ENCODE measurements around the gene ZNF429. TPM values are rescaled to one million over a fixed set of nuclear protein-coding genes. Genes with fewer than 3 reads are reported as not detected.
A peak's percentile ranks its signal among the peaks of the same experiment; 100 is the strongest.
"Not testable (repeated sequence)": the region's sequence is repeated elsewhere in the genome, so short reads cannot be mapped to it uniquely, and the experiment has no call there.

ZNF429 gene
- total and polyA plus RNA-seq, 2 experiments from 2014 or later = 12.8 to 19.9 TPM

DNA sequence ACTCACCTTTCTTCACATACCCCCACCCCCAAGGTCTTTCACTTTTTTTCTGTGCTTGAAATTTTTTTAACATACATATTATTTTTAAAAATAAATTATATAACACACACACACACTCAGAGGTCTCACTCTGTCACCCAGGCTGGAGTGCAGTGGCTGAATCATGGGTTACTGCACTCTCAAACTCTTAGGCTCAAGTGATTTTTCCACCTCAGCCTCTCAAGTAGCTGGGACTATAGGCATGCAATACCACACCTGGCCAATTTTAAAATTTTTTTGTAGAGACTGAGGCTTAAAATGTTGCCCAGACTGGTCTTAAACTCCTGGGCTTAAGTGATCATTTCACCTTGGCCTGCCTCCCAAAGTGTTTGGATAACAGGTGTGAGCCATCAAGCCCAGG is 32.9 kb upstream of the ZNF429 start:
- DNase-seq (ENCODE audit: low spot score) = no peak
- H3K4me3 ChIP-seq = no peak overlapping the region
- H3K27ac ChIP-seq = no peak overlapping the region
- no peaks in the 10 kb centered on the region for H3K9me3 ChIP-seq (ENCODE audit: low read depth)
- H3K4me2 ChIP-seq = no peak overlapping the region
- TF ChIP-seq EZH2 (IDR thresholded peaks at IDR 0.05; ENCODE audit: borderline replicate concordance) (no peak), EZH2phosphoT487 (IDR thresholded peaks at IDR 0.05; ENCODE audit: low read depth, severe bottlenecking, unreplicated experiment) (no peak)
- TF ChIP-seq, protein P1, sequence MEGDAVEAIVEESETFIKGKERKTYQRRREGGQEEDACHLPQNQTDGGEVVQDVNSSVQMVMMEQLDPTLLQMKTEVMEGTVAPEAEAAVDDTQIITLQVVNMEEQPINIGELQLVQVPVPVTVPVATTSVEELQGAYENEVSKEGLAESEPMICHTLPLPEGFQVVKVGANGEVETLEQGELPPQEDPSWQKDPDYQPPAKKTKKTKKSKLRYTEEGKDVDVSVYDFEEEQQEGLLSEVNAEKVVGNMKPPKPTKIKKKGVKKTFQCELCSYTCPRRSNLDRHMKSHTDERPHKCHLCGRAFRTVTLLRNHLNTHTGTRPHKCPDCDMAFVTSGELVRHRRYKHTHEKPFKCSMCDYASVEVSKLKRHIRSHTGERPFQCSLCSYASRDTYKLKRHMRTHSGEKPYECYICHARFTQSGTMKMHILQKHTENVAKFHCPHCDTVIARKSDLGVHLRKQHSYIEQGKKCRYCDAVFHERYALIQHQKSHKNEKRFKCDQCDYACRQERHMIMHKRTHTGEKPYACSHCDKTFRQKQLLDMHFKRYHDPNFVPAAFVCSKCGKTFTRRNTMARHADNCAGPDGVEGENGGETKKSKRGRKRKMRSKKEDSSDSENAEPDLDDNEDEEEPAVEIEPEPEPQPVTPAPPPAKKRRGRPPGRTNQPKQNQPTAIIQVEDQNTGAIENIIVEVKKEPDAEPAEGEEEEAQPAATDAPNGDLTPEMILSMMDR (IDR thresholded peaks at IDR 0.05; ENCODE audit: poor library complexity) = no peak
- H3K27me3 ChIP-seq = no peaks in the 10 kb centered on the region
- no peaks in the 10 kb centered on the region for H3K79me2 ChIP-seq
- H3K4me1 ChIP-seq (ENCODE audit: insufficient read depth) = no peaks in the 10 kb centered on the region
- no peaks in the 10 kb centered on the region for H4K20me1 ChIP-seq (ENCODE audit: insufficient read depth, poor library complexity, severe bottlenecking)
- no peak overlapping the region for H2AFZ ChIP-seq
- no peaks in the 10 kb centered on the region for H3K36me3 ChIP-seq (replicated peaks; ENCODE audit: insufficient read depth, low read depth)
- no peaks in the 10 kb centered on the region for H3K9me2 ChIP-seq (replicated peaks; ENCODE audit: insufficient read depth)

DNA sequence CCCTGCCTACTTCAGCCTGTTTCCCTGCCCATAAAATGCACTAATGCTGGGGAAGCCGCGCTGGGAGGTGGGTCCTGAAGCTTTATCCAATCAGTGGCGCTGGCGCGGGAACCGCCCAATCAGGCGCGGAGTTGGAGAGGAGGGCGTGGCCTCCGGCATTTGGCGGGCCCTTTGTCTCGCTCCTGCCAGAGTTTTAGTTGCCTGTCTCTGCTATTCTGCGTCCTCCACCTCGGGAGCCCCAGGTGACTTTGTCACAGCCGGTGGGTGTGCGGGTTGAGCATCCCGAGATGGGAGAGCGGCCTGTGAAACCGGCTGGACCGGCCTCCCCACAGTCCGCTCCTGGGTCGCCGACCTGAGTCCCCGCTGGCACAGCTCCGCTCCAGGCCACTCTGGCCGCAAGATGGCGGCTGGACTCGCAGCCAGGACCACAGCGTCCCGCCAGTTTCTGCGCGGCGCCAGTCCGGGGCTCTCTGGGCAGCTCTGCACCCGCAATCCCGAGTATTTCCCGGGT is 30.7 kb upstream of the ZNF429 start:
- H4K20me1 ChIP-seq (ENCODE audit: insufficient read depth, poor library complexity, severe bottlenecking) = no peaks in the 10 kb centered on the region
- peak overlapping the region; percentile 79 for H3K4me2 ChIP-seq
- no peaks in the 10 kb centered on the region for H3K9me2 ChIP-seq (replicated peaks; ENCODE audit: insufficient read depth)
- H3K36me3 ChIP-seq (replicated peaks; ENCODE audit: insufficient read depth, low read depth) = no peaks in the 10 kb centered on the region
- peak overlapping the region; percentile 75 for H2AFZ ChIP-seq
- H3K79me2 ChIP-seq = no peaks in the 10 kb centered on the region
- H3K4me3 ChIP-seq = peak overlapping the region; percentile 24
- H3K27ac ChIP-seq = no peak overlapping the region
- TF ChIP-seq, protein P1 (IDR thresholded peaks at IDR 0.05; ENCODE audit: poor library complexity) = peak; percentile 9
- TF ChIP-seq EZH2 (IDR thresholded peaks at IDR 0.05; ENCODE audit: borderline replicate concordance) = no peak
- no peak for TF ChIP-seq EZH2phosphoT487 (IDR thresholded peaks at IDR 0.05; ENCODE audit: low read depth, severe bottlenecking, unreplicated experiment)
- WGBS (ENCODE audit: low lambda C conversion rate, missing lambda C conversion rate) = 27% methylated on average over 37 of the region's 37 CpGs
- no peaks in the 10 kb centered on the region for H3K9me3 ChIP-seq (ENCODE audit: low read depth)
- DNase-seq (ENCODE audit: low spot score) = peak; percentile 87
- no peaks in the 10 kb centered on the region for H3K27me3 ChIP-seq
- H3K4me1 ChIP-seq (ENCODE audit: insufficient read depth) = no peaks in the 10 kb centered on the region

DNA sequence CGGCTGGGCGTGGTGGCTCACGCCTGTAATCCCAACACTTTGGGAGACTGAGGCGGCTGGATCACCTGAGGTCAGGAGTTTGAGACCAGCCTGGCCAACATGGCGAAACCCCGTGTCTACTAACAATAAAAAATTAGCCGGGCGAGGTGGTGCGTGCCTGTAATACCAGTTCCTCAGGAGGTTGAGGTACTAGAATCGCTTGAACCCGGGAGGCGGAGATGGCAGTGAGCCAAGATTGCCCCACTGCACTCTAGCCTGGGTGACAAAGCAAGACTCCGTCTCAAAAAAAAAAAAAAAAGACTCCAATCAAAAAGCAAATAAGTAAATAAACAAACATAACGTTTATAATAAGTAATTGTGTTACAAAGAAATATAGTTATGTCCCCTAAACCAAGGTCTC is 23.0 kb upstream of the ZNF429 start:
- H3K36me3 ChIP-seq (replicated peaks; ENCODE audit: insufficient read depth, low read depth); H3K27me3 ChIP-seq; H3K4me1 ChIP-seq (ENCODE audit: insufficient read depth); DNase-seq (ENCODE audit: low spot score); H3K9me2 ChIP-seq (replicated peaks; ENCODE audit: insufficient read depth); H3K4me3 ChIP-seq; H3K79me2 ChIP-seq; H3K27ac ChIP-seq; H3K9me3 ChIP-seq (ENCODE audit: low read depth); H2AFZ ChIP-seq; H4K20me1 ChIP-seq (ENCODE audit: insufficient read depth, poor library complexity, severe bottlenecking); H3K4me2 ChIP-seq: not testable (repeated sequence)
- WGBS (ENCODE audit: low lambda C conversion rate, missing lambda C conversion rate) = 95% methylated on average over 14 of the region's 14 CpGs

DNA sequence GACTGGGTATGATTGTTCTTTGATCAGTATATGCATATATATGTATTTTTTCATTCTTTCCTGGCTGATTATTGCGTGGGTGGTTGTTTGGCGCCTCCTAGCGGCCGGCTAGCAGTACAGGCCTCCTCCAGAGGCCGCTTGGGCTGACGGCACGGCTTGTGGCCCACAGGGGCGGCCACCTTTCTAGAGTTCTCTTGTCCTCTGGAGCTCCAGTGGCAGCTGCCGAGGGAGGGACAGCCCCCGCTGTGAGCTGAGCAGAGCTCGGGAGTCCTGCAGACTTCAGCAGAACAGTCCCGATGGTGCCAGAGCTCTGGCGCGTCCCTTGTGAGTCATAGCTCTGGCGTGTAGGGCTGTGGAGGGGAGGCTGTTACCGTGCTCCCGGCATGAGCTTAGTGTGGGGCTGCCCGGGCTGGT is 22.5 kb upstream of the ZNF429 start:
- H3K27ac ChIP-seq = no peak overlapping the region
- no peak overlapping the region for H3K4me3 ChIP-seq
- H4K20me1 ChIP-seq (ENCODE audit: insufficient read depth, poor library complexity, severe bottlenecking) = no peaks in the 10 kb centered on the region

More for the DNA sequence above, 22.5 kb upstream of the ZNF429 start:
- no peaks in the 10 kb centered on the region for H3K9me2 ChIP-seq (replicated peaks; ENCODE audit: insufficient read depth)
- H3K4me1 ChIP-seq (ENCODE audit: insufficient read depth) = no peaks in the 10 kb centered on the region
- H3K79me2 ChIP-seq = no peaks in the 10 kb centered on the region
- no peaks in the 10 kb centered on the region for H3K27me3 ChIP-seq
- DNase-seq (ENCODE audit: low spot score) = peak; percentile 23
- TF ChIP-seq, protein P1 (IDR thresholded peaks at IDR 0.05; ENCODE audit: poor library complexity) = peak; percentile 48
- TF ChIP-seq EZH2 (IDR thresholded peaks at IDR 0.05; ENCODE audit: borderline replicate concordance) = no peak
- no peak overlapping the region for H3K4me2 ChIP-seq
- H2AFZ ChIP-seq = no peak overlapping the region
- no peaks in the 10 kb centered on the region for H3K36me3 ChIP-seq (replicated peaks; ENCODE audit: insufficient read depth, low read depth)
- 78% methylated on average over 18 of the region's 18 CpGs for WGBS (ENCODE audit: low lambda C conversion rate, missing lambda C conversion rate)
- no peaks in the 10 kb centered on the region for H3K9me3 ChIP-seq (ENCODE audit: low read depth)

All from hepatocyte (in vitro differentiated cells).